SK-N-MC (cell line): ENCODE results near the gene LRRTM4.

Experiments used
- EZH2 ChIP-seq: fragments of 200-600 bp; sonication (generic); IDR thresholded peaks from one replicate; pipeline ENCODE4 v1.6.1; 2017; ENCODE audit warnings: antibody characterized with exemption
- POLR2AphosphoS5 ChIP-seq: IDR thresholded peaks from 2 replicates; pipeline ENCODE4 v1.6.1; 2012; ENCODE audit warnings: mild to moderate bottlenecking, low read depth, low read length, borderline replicate concordance

GRCh38 chr2:77268626-77269025, 253.6 kb downstream of the LRRTM4 start:
- TF ChIP-seq EZH2 (no peak), POLR2AphosphoS5 (no peak)
